Measurements from ENCODE around the gene SLC9A1. TPM values are rescaled to one million over a fixed set of nuclear protein-coding genes. Genes with fewer than 3 reads are reported as not detected.
A peak's percentile ranks its signal among the peaks of the same experiment; 100 is the strongest.

SLC9A1 gene
- total and polyA plus RNA-seq, 11 donors = 9.4 to 44.9 (median 20.6) TPM

DNA sequence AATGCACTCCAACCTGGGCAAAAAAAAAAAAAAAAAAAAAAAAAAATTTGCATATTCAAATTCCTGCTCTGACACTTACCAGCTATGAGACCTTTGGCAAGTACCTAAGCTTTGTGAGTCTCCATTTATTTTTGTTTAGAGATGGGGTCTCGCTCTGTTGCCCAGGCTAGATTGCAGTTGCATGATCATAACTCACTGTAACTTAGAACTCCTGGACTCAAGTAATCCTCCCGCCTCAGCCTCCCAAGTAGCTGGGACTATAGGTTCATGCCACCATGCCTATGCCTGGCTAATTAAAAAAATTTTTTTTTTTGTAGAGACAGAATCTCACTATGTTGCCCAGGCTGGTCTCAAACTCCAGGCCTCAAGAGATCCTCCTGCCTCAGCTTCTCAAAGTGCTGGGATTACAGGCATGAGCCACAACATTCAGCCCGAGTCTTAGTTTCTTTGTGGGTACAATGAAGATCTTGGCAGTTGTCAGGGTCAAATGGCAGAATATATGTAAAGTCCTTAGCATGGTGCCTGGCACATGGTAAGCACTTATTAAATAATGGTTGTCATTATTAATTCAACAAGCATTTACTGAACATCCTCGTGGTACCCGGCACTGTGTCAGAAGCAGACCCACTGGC is 88.8 kb downstream of the SLC9A1 start:
- Histone ChIP-seq H3K27ac (no peak overlapping the region), H3K27me3 (no peaks in the 10 kb centered on the region), H3K36me3 (no peaks in the 10 kb centered on the region), H3K4me1 (no peaks in the 10 kb centered on the region), H3K9me3 (no peaks in the 10 kb centered on the region), H3K4me3 (no peak overlapping the region)
- 93 to 97% (median 96%) methylated on average over 5 of the region's 5 CpGs for WGBS, 4 donors
- no peak for TF ChIP-seq POLR2A (IDR thresholded peaks at IDR 0.05)
- TF ChIP-seq, protein P1, sequence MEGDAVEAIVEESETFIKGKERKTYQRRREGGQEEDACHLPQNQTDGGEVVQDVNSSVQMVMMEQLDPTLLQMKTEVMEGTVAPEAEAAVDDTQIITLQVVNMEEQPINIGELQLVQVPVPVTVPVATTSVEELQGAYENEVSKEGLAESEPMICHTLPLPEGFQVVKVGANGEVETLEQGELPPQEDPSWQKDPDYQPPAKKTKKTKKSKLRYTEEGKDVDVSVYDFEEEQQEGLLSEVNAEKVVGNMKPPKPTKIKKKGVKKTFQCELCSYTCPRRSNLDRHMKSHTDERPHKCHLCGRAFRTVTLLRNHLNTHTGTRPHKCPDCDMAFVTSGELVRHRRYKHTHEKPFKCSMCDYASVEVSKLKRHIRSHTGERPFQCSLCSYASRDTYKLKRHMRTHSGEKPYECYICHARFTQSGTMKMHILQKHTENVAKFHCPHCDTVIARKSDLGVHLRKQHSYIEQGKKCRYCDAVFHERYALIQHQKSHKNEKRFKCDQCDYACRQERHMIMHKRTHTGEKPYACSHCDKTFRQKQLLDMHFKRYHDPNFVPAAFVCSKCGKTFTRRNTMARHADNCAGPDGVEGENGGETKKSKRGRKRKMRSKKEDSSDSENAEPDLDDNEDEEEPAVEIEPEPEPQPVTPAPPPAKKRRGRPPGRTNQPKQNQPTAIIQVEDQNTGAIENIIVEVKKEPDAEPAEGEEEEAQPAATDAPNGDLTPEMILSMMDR (IDR thresholded peaks at IDR 0.05) = no peak
- intact Hi-C loops (cut with DNase I) = no loop called here
- no peak for ATAC-seq
- no peak for DNase-seq

- Histone ChIP-seq H3K4me3 (no peak overlapping the region), H3K27ac (no peak overlapping the region), H3K4me1 (peaks cover 0 to 7% (median 0%) of the 10 kb centered on the region in 12 donors), H3K9me3 (no peaks in the 10 kb centered on the region), H3K36me3 (no peaks in the 10 kb centered on the region), H3K27me3 (no peaks in the 10 kb centered on the region)
- no peak for TF ChIP-seq POLR2A (IDR thresholded peaks at IDR 0.05)
- TF ChIP-seq, protein P1 (IDR thresholded peaks at IDR 0.05) = no peak
- WGBS, 4 donors = 90 to 94% (median 91%) methylated on average over 8 of the region's 8 CpGs
- DNase-seq (peak in 1 of 5 donors; percentile 26), ATAC-seq (no peak)
- intact Hi-C loops (cut with DNase I) = no loop called here
Measured at GRCh38 chr1:27060891-27061290, 94.0 kb downstream of the SLC9A1 start.

DNA sequence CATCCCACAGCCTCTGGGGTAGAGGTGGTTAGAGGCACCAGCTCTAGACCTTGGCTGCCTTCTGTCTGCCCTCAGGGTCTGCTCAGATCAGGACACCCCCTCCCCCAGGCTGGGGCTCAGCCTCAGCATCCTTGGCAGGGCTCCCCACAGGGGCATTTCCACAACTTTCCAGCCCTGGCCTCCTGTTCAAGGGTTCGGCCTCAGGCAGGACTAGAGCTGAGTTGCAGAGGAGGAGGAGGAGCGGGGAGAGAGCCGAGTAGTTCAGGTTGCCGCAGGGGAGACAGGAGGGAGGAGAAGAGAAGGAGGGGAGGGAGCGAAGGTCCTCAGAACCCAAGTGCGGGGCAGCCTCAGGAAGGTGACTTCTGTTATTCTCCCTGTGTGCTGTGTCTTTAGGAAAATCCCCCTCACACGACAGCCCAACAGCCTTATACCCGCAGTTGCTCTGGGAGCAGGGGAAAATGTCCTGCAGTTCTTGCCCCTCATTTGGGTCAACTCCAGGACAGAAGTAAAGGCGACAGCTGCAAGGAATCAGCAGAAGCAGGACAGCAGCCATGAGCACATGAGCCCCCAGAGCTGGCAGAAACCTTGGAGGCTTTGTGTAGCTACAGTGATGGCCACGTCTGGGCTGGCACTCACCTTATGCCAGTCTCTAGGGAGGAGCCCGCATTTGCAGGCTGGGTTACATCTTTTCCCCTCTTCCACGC is 95.8 kb downstream of the SLC9A1 start:
- Histone ChIP-seq H3K4me1 (peaks cover 0 to 7% (median 0%) of the 10 kb centered on the region in 12 donors), H3K27ac (no peak overlapping the region), H3K9me3 (no peaks in the 10 kb centered on the region), H3K4me3 (no peak overlapping the region), H3K36me3 (no peaks in the 10 kb centered on the region), H3K27me3 (no peaks in the 10 kb centered on the region)
- peak in 1 of 5 donors; percentile 25 for DNase-seq
- intact Hi-C loops (cut with DNase I) = no loop called here
- 69 to 79% (median 75%) methylated on average over 12 of the region's 12 CpGs for WGBS, 4 donors
- TF ChIP-seq, protein P1 (IDR thresholded peaks at IDR 0.05) = no peak
- no peak for TF ChIP-seq POLR2A (IDR thresholded peaks at IDR 0.05)
- ATAC-seq = peak in 1 of 4 donors; percentile 39

GRCh38 chr1:27057801-27058625 is 96.9 kb downstream of the SLC9A1 start:
- no peaks in the 10 kb centered on the region for H3K36me3 ChIP-seq
- TF ChIP-seq, protein P1 (IDR thresholded peaks at IDR 0.05) = no peak
- TF ChIP-seq POLR2A (IDR thresholded peaks at IDR 0.05) = no peak
- ATAC-seq = no peak
- no peaks in the 10 kb centered on the region for H3K27me3 ChIP-seq
- H3K4me3 ChIP-seq = peak overlapping the region in 1 of 12 donors; percentile 12
- peaks cover 0 to 7% (median 0%) of the 10 kb centered on the region in 12 donors for H3K4me1 ChIP-seq
- peak overlapping the region in 3 of 12 donors; percentile 9 to 55 (median 12) for H3K27ac ChIP-seq
- no peaks in the 10 kb centered on the region for H3K9me3 ChIP-seq
- intact Hi-C loops (cut with DNase I) = no loop called here
- peak in 1 of 5 donors; percentile 24 for DNase-seq
- 41 to 51% (median 47%) methylated on average over 13 of the region's 13 CpGs for WGBS, 4 donors
